Bladder microvascular endothelial cell (primary cell): ENCODE measurements around the gene GFI1B. TPM values are rescaled to one million over a fixed set of nuclear protein-coding genes. Genes with fewer than 3 reads are reported as not detected.

Experiments used
- total RNA-seq: library from RNA; depleted of rRNA; stranded (reverse); fragments of >200 nt; gene quantifications from 2 replicates; pipeline ENCODE4 v1.2.3, GENCODE V29; 2014

GFI1B gene
- not detected in 2 replicates for total RNA-seq

DNA sequence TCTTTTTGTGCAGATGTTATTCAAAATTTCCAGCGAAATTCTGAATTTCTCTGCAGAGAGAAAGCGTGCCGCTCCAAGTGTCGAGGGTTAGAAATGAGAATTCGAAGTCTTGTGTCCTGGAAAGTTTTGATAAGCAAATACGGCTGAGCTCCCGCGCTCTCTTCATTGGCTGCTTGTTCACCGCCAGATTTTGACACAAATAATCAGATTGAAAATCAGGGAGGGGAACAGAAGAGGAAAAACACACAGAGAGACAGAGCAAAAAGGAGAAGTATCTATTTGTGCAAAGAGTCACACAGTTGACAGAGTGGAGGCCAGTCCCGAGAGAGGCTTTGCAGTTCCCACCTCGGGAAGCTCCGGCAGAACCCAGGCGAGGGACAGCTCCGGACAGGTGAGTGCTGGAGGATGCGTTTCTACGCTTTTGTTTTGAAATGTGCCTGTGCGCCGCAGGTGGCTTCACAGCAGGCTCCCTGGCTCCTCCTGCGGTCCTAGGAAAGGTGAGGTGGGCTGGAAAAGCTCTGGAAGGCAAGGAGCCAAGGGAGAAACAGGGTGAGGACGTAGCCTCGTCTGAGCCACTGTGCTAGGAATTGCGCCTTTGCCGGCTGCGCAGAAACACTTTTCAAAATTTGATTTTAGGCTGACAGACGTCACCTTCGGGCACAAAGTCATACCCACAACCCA lies at the start of gene GFI1B:
Gene GFI1B, plus strand, starts transcription at position 244 of the 681 bp plus-strand sequence. CDS start 7,985 bp downstream, outside the sequence.

DNA sequence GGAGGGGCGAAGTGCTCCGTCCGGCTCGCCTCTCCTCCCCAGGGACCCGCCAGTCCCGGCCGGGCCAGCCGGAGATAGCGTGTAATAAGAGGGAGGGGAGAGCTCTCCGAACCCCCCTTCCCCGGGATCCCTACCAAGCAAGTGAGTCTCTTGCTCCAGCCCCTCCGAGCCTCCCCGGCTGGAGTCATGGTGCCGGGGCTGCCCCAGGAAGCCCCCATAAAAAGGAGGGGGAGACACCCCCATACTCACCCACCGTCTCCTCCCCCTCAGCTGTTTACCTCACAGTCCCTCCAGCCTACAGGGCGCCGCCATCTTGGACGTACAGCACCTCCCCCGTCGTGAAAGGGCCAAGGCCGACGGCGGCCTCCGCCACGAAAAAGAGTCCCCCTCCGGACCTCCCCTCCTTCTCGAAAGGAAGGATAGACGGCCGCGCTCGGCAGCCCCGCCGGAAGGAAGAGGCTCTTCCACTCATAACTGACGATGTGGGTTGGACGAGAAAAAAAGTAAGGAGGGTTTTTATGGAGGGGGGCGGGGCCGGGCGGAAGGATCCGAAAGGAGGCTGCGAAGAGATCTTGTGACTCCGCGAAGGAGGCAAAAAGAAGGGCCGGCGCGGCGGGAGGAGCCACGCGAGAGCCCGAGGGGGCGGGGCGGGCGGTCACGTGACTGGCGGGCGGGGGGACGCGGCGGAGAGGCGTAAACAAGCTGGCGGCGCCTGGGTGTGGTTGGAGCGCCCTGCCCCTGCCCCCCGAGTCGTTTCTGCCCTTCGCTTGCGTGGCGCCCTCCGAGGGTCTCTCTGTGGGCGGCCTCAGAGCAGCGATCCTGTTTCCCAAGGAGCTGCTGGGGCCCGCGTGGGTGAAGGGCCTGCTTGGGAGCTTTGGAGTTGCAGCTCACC lies 34.0 kb upstream of the GFI1B start, which contains the start of gene TSC1:
Gene TSC1, minus strand, starts transcription at position 323 of the 892 bp plus-strand sequence. CDS start 15,744 bp downstream, outside the sequence.

DNA sequence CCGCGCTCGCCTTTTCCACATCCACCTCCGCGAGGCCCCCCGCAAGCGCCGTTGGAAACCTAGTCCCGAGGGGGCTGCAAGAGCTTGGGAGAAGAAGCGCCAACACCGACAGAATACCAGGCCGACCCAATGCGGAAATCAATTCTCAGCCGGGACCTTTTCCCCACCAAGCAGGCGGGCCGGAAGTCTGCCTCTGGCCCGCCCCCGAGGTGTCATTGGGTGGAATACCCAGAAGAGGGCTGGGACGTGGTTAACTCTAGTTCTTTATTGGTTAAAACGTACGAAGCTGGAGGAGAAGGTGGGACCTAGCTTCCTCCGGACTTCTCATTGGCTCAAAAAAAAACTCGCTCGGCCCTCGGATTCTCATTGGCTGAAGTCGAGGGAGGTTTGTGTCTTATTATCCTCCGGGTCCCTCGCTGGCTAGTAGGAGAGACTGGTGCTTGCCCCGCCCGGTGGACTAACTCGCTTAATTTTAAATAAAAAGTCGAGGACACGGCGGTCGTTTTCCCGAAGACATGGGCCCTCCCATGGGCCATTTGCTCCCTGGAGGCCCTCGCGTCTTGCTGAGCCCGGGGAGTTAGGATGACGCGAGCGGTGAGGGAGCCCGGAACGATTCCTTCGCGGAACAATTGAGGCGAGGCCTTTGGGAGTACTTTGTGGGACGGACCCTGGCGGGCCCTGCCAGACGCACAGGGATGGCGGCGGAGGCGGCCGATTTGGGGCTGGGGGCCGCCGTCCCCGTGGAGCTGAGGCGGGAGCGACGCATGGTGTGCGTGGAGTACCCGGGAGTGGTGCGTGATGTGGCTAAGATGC lies 52.0 kb downstream of the GFI1B start, which contains the start of gene GTF3C5:
Gene GTF3C5, plus strand, starts transcription at position 681 of the 813 bp plus-strand sequence. Its CDS starts 15 bp downstream, at position 696.

Other genes starting within 250 kb of the GFI1B start
- 0.06 and 0.16 TPM in 2 replicates for gene AK8, start 100.4 kb upstream of the GFI1B start, total RNA-seq
- 1.3 and 1.5 TPM in 2 replicates for gene SPACA9, start 99.8 kb upstream of the GFI1B start, total RNA-seq
- 12.8 and 48.2 TPM in 2 replicates for gene TSC1, start 34.1 kb upstream of the GFI1B start, total RNA-seq
- gene GTF3C5, start 52.3 kb downstream of the GFI1B start, total RNA-seq = 37.4 and 42.8 TPM in 2 replicates
- gene CEL, start 83.3 kb downstream of the GFI1B start, total RNA-seq = under 0.01 and 0.44 TPM in 2 replicates
- 32.4 and 72.4 TPM in 2 replicates for gene RALGDS, start 142.5 kb downstream of the GFI1B start, total RNA-seq
- 0.32 and 40.5 TPM in 2 replicates for gene GBGT1, start 185.2 kb downstream of the GFI1B start, total RNA-seq
- gene OBP2B, start 230.6 kb downstream of the GFI1B start, total RNA-seq = not detected in 2 replicates